Ramos (cell line): ENCODE data around the gene MRPS5.
"Not testable (repeated sequence)": the region's sequence is repeated elsewhere in the genome, so short reads cannot be mapped to it uniquely, and the experiment has no call there.

Experiments
- in situ Hi-C: fragments of 300-500 bp; cut with MboI; formaldehyde crosslinking; loops from one replicate; pipeline ENCODE4 v1.14.3; 2022; ENCODE audit warnings: low sequenced_read_pairs; ENCODE audit not compliant: unreplicated experiment

Gene MRPS5

GRCh38 chr2:95050385-95051300 lies 71.0 kb downstream of the MRPS5 start:
- in situ Hi-C loops: no loop called here

- in situ Hi-C loops: no loop called here
These were observed 71.6 kb downstream of the MRPS5 start for GRCh38 chr2:95049961-95050360.

DNA sequence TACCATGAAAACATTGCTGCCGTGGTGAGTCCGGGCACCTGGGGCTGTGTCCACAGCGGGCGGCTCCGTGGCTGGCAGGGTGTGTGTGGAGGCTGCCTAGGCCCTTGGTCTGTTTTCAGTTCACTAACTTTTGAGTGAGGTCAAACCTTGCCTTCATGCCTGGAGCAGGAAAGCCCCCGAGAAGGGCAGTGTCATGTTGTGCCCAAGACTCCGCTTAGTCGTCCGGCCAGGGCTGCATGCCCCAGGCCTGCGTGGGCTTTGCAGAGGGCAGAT lies 72.0 kb downstream of the MRPS5 start:
- in situ Hi-C loops: no loop called here

DNA sequence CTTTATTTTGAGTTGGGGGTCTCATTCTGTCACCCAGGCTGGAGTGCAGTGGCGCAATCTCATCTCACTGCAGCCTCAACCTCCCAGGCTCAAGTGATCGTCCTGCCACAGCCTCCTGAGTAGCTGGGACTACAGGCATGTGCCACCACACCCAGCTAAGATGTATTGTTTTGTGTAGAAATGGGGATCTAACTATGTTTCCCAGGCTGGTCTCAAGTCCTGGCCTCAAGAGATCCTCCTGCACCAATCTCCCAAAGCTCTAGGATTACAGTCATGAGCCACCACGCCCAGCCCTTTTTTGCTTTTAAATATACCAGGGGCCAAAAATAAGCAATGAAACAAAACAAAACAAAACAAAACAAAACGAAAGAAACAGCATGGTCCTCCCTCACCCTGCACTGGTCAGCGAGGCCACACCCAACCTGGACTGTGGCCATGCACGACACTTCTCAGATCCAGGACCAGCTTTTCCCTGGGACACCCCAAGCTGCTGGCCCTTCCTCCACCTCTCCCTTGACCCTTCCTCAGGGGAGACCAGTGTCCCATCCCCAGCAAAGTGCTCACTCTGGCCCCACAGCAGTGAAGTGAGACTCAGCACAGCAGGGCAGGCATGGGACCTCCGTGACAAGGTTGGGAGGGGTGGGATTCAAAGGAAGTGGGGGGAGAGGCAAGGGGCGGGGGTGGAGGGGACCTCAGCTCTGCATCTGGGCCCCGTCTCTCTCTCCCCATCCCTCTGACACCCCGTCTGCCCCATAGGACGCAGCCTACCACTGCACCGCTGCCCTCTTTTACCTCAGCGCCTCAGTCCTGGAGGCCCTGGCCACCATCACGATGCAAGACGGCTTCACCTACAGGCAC lies 72.6 kb downstream of the MRPS5 start:
- in situ Hi-C loops: no loop called here

DNA sequence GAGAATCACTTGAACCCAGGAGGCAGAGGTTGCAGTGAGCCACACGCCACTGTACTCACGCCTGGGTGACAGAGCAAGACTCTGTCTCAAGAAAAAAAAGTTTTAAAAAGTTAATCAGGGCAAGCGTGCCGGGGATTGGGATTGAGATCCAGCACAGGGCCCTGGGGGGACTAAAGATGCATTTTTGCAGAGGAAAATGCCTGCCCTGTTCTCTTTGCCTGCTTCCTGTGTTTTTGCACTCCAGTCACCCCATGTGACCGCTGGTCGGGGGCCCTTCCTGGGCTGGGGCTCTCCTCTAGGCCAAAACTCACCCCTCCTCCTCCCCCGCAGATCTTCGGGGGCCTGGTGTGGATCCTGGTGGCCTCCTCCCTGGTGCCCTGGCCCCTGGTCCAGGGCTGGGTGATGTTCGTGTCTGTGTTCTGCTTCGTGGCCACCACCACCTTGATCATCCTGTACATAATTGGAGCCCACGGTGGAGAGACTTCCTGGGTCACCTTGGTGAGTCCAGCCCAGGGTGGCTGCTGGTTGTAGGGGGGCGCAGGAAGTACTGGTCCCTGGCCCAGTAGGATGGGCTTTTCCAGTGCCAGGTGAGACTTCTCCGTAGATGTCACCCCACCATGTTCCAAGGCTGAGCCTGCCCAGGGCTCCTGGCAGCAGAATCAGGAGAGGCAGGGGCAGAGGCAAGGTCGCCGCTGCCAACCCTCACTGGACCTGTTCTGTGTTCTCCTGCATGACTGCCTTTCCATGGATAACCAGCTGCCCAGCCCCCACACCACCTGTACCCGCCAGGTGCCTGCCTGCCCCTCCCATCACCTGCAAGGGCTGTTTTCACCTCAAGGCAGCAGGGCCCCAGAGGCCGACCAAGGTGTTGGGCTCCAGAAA lies 73.7 kb downstream of the MRPS5 start:
- in situ Hi-C loops: no loop called here

DNA sequence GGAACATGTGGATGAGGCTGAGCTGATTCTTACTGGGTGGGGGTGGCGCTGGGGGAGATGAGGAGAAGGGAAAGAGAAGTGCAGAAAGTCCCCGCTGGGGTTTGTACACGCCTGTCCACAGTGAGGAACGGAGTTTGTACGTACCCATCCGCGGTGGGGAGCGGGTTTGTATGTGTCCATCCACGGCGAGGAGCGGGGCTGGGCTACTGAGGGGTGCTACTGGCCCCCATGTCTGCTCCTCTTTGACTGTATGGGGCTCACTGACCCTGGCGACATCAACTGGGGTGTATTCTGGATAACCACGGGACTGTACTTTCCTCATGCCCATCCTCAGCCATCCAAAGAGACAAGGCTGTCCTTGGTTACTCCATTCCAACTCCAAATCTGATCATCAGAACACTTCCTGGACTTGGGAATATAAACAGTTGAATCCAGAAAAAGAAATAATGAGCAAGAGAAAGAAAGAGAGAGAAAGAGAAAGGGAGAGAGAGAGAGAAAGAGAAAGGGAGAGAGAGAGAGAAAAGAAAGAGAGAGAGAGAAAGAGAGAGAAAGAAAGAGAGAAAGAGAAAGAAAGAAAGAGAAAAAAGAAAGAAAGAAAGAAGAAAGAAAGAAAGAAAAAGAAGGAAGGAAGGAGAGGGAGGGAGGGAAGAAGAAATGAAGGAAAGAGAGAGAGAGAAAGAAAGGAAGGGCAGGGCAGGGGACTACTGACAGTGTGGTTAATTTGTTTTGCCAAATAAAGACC lies 75.1 kb downstream of the MRPS5 start:
- in situ Hi-C loops: no loop called here

- in situ Hi-C loops: no loop called here
These were observed 77.0 kb downstream of the MRPS5 start for GRCh38 chr2:95044601-95045000.

GRCh38 chr2:95043300-95044093 lies 78.1 kb downstream of the MRPS5 start:
- in situ Hi-C loops: no loop called here

GRCh38 chr2:95042472-95043271 lies 78.9 kb downstream of the MRPS5 start:
- in situ Hi-C loops: no loop called here

- in situ Hi-C loops: no loop called here
These were observed 79.7 kb downstream of the MRPS5 start for GRCh38 chr2:95041824-95042442.

- in situ Hi-C loops: no loop called here
These were observed 80.4 kb downstream of the MRPS5 start for GRCh38 chr2:95041060-95041823.

DNA sequence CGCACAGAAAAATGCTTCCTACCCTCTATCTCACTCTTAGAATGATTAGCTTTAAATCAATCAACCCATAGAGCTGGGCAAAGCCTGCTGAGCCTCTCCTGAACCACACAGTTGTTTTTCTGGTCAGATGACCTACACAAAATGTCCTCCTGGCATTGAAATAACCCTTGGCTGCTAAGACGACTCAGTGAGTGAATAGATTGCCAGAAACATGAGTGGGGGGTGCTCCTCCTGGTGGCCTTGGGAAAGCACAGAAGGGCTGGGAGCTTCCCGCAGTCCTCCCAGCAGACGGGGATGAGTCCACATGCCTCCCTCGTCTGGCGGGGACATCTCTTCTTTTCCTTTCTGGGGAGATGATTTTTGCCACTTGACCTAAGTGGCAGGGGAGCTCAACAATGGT lies 81.2 kb downstream of the MRPS5 start:
- in situ Hi-C loops: no loop called here

GRCh38 chr2:95039978-95040377 lies 81.6 kb downstream of the MRPS5 start:
- in situ Hi-C loops: no loop called here

DNA sequence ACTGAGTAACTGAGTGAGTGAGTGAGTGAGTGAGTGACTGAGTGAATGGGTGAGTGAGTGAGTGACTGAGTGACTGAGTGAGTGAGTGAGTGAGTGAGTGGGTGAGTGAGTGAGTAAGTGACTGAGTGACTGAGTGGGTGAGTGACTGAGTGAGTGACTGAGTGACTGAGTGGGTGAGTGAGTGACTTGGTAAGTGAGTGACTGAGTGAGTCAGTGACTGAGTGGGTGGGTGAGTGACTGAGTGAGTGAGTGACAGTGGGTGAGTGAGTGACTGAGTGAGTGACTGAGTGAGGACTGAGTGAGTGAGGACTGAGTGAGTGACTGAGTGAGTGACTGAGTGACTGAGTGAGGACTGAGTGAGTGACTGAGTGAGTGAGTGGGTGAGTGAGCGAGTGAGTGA lies 82.2 kb downstream of the MRPS5 start:
- in situ Hi-C loops: no loop called here

DNA sequence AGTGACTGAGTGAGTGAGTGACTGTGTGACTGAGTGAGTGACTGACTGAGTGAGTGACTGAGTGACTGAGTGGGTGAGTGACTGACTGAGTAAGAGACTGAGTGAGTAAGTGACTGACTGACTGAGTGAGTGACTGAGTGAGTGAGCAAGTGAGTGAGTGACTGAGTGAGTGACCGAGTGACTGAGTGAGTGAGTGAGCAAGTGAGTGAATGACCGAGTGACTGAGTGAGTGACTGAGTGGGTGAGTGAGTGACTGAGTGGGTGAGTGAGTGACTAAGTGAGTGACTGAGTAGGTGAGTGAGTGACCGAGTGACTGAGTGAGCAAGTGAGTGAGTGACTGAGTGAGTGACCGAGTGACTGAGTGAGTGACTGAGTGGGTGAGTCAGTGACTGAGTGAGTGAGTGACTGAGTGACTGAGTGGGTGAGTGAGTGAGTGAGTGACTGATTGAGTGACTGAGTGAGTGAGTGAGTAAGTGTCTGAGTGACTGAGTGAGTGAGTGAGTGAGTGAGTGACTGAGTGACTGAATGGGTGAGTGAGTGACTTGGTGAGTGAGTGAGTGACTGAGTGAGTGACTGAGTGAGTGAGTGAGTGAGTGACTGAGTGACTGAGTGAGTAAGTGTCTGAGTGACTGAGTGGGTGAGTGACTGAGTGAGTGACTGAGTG lies 82.8 kb downstream of the MRPS5 start:
- in situ Hi-C loops: no loop called here

DNA sequence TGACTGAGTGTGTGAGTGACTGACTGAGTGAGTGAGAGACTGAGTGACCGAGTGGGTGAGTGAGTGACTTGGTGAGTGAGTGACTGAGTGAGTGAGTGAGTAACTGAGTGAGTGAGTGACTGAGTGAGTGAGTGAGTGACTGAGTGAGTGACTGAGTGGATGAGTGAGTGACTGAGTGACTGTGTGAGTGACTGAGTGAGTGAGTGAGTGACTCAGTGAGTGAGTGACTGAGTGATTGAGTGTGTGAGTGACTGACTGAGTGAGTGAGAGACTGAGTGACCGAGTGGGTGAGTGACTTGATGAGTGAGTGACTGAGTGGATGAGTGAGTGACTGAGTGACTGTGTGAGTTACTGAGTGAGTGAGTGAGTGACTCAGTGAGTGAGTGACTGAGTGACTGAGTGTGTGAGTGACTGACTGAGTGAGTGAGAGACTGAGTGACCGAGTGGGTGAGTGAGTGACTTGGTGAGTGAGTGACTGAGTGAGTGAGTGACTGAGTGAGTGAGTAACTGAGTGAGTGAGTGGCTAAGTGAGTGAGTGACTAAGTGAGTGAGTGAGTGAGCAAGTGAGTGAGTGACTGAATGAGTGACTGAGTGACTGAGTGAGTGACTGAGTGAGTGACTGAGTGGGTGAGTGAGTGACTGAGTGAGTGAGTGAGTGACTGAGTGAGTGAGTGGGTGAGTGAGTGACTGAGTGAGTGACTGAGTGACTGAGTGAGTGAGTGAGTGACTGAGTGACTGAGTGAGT lies 83.6 kb downstream of the MRPS5 start:
- in situ Hi-C loops: not testable (repeated sequence)
